HG03442 (cell line): ENCODE results near the gene HIPK1.
A peak's percentile ranks its signal among the peaks of the same experiment; 100 is the strongest.
"Not testable (repeated sequence)": the region's sequence is repeated elsewhere in the genome, so short reads cannot be mapped to it uniquely, and the experiment has no call there.

Experiments used
- ATAC-seq: cut with Tn5 transposase; IDR thresholded peaks from one replicate; pipeline ENCODE4 v1.9.1; 2021; ENCODE audit warnings: mild to moderate bottlenecking, moderate library complexity; ENCODE audit not compliant: unreplicated experiment

HIPK1 gene

DNA sequence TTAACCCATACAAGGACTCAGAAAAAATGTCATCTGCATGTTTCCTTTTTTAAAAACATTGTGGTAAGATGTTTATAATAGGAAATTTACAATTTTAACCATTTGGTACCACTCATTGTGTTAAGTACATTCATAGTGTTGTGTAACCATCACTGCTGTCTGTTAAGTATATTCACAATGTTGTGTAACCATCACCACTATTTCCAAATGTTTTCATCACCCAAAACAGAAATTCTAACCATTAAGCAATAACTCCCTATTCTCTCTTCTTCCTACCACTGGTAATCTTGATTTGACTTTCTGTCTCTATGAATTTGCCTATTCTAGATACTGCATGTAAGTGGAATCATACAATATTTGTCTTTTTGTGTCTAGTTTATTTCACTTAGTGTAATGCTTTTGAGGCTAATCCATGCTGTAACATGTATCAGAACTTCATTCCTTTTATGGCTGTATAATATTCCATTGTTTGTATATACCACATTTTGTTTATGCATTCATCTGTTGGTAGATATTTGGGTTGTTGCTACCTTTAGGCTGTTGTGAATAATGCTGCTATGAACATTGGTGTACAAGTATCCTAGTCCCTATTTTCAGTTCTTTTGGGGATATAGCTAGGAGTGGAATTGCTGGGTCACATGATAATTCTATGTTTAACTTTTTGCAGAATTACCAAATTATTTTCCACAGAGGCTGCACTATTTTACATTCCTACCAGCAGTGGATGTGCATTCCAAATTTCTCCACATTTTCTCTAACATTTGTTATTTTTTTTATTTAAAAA, 14.1 kb downstream of the HIPK1 start:
- no peak for ATAC-seq

DNA sequence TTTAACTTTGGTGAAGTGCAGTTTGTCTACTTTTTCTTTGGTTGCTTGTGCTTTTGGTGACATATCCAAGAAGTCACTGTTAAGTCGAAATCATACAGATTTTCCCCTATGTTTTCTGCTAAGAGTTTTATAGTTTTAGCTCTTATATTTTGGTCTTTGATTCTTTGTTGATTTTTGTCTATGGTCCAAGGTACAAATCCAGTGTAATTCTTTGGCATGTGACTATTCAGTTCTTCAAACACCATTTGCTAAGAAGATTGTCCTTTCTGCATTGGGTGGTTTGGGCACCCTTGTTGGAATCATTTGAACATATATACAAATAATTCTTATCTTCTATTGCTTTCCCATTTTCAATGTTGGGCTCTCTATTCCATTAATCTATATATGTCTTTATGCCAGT, 16.2 kb downstream of the HIPK1 start:
- ATAC-seq = no peak

DNA sequence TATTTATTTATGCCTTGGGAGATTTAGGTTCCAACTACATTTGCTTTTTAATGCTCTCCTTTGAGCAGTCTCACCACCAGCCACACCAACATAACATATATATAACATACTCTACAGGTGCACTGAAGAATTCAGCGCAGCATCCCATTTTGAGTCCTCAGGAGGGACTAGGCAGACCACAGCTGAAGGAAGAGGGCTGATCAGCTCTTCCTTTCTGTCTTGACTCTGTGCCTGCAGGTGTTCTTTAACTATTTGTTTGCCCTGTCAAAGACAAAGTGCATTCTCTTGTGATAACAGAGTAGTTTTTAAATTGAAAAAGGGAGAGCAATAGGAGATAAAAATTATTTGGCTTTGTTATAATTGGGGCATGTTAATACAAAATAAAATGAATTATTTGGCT, 17.0 kb downstream of the HIPK1 start:
- no peak for ATAC-seq

DNA sequence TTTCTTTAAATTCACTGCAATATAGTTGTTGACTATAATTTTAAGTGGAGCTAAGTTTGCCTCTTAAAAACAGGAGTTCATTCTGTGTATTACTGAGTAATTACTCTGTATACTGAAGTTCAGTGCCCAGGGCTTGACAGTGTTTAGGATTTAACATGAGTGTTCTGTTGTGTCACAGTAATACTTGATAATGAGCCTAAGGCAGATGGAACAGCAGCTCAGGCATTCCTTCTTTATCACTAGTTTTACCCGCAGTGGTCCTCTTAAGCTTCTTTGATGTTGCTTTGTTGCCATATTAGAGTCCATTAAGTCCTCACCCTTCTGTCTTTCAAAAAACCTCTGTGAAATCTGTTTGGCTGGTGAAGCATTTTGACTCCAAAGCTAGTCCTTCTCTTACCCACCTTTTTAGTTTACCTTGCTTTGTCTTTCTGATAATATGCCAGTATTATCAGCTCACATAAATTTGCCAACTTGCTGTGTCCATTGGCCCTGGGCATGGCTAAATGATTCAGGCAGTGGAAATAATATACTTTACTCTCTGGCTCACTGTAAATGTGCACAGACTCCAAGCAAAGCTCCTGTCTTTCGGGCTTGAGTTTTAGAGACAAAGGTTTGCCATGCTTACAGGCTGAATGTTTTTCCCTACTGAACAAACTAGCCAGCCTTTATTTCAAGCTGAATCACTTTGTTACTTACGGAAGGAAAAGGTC, 17.7 kb downstream of the HIPK1 start:
- ATAC-seq = no peak

DNA sequence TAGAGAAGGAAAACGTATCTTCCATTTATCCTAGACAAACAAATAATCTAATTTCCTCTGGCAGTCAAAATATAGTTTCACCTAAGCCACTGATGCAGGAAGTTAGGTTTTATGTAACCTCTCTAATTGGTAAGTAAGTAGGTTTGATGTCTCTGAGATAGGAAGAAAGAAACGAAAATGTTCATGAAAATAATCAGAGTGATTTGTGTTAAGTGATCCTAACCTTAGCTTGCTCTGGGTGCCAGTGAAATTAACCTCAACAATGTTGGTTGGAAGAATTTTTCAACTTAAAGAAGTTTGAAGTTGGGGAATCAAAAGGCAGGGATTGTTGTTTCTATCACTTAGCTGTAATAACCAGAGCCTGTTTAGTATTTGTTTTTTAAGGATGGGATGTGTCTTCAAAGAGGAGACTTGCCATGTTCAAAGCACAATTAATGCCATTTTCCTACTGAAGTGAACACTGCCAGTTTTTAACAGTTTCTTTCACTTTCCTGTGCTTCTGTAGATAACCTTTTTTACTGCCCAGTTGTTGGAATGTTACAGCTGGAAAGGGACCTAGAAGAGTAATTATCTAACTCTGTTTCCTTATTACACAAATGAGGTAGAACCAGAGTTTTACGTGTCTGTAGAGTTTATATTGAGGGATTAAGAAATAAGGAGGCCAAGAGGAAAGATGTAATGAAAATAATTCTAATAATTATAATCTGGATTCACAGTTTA, 18.4 kb downstream of the HIPK1 start:
- no peak for ATAC-seq

DNA sequence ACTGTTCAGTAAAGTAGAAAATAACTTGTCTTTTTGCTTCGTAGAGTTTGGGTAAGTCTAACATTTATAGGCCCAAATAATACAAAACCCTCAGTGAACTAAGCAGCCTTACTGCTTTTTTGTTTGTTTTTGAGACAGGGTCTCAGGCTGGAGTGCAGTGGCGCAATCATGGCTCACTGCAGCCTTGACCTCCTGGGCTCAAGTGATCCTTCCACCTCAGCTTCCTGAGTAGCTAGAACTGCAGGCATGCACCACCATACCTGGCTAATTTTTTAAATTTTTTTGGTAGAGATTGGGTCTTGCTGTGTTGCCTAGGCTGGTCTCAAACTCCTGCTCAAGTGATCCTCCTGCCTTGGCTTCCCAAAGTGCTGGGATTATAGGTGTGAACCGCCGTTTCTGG, 19.0 kb downstream of the HIPK1 start:
- not testable (repeated sequence) for ATAC-seq

DNA sequence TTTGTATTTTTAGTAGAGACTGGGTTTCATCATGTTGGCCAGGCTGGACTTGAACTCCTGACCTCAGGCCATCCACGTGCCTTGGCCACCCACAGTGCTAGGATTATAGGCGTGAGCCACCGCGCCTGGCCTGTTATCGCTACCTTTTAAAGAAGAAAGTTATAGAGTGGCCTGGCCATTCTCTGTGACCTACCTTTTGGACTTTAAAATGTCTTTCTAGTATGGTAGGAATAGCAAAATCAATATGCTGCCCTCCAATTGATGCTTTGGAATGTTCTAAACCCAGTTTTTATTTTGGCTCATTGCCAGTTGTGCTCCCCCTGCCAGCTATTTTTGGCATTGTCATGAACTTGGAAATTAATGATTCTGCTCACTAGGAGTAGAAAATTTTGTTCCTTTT, 19.9 kb downstream of the HIPK1 start:
- no peak for ATAC-seq

DNA sequence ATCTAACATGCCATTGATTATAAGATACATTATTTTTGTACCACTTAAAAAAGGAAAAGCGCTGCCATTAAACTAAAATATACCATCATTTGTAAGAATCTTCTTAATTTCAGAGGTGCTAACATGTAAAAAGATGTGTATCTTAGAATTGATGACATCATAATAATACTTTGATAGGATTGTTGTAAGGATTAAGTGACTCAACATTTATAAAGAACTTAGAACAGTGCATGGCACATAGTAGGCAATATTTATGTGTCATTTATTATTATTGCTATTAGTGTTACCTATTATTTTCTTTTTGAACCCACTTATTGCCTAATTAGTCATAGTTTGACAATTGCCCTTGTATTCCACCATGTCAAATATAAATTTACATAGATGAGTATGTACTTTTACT, 21.8 kb downstream of the HIPK1 start:
- no peak for ATAC-seq

DNA sequence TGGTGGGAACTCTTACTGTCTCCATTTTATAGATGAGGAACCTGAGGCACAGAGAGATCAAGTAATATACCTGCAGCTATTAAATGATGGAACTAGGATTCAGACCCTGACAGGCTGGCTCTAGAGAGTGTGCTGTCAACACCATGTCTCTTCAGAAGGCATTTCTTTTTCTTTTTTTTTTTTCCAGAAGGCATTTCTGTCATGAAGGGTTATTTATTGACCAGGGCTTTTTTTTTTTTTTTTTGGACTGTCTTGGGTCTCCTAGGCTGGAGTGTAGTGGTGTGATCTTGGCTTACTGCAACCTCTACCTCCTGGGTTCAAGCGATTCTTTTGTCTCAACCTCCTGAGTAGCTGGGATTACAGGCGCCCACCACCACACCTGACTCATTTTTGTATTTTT, 22.6 kb downstream of the HIPK1 start:
- ATAC-seq = no peak

DNA sequence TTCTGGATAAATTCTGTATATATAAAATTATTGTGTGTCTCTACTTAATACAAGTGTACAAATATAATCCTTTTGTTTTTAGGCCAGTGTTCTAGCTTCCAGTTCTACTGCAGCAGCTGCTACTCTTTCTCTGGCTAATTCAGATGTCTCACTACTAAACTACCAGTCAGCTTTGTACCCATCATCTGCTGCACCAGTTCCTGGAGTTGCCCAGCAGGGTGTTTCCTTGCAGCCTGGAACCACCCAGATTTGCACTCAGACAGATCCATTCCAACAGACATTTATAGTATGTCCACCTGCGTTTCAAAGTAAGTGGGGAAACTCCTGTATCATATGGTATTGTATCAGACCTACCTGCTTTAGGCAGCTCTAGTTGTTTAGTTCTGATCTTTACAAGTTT, 28.9 kb downstream of the HIPK1 start:
- no peak for ATAC-seq

DNA sequence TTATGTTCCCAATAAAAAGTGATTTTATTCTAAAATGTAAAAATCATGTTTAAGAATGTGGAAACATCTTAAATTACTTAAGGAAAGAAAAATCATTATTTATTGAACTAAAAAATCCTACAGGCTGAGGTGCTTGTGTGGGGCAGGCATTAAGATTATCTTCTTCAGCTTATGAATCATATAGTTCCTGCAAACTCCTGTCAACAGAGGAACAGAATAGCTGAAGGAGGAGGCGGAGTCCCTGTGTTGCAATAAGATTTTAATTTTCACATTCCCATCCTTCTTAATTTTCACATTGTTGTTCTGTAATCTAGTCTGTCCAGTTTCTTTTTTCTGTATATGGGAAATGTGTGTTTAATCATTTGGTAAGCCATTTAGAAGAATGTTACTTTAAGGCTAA, 29.6 kb downstream of the HIPK1 start:
- no peak for ATAC-seq

DNA sequence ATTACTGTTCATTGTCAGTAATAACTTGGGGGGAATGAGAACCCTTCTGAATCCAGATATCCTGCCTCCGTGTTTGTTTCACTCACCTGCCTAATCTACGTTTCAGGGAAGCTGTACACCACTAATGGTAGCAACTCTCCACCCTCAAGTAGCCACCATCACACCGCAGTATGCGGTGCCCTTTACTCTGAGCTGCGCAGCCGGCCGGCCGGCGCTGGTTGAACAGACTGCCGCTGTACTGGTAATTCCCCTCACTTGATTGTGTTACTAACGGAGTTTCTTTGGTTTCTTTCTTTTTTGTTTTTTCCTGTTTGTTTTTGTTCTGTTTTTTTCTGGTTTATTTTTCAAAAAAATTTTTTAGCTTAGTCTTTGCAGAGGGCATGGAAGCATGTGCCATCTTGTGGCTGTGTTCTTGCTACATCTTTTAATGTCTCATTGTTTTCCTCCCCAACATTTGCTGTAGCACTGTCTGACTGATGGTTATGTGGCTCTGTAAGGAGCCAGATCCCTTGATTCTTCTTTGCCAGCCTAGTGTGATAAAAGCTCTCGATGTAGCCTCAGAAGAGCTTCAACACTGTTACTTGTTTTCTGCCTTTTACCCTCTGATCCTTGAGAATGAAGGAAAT, 34.3 kb downstream of the HIPK1 start:
- ATAC-seq = no peak

DNA sequence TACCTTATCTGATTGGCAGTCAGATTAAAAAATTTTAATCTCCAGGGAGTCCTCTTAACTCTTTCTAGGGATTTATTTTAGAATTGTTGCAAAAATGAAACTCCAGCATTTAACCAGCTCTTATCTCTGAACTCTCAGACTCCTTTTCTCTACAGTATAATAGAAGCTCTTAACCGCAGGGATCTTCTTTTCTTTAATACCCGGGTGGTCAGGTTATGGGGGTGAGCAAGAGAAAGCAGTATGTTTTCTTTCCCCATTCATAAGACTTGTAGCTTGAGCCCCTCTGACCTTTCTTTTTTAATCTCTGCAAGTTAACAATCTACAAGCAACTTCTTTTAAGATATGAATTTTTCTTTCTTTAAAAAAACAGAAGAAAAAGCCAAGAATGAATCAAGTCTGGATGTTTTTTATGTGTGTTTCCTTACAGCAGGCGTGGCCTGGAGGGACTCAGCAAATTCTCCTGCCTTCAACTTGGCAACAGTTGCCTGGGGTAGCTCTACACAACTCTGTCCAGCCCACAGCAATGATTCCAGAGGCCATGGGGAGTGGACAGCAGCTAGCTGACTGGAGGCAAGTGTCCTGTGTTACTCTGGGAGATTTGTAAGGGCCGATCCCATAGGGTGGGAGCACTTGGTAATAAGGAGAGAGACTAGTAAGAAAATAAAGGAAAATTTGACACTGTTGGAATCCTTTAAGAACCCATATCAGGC, 36.7 kb downstream of the HIPK1 start:
- ATAC-seq = no peak

DNA sequence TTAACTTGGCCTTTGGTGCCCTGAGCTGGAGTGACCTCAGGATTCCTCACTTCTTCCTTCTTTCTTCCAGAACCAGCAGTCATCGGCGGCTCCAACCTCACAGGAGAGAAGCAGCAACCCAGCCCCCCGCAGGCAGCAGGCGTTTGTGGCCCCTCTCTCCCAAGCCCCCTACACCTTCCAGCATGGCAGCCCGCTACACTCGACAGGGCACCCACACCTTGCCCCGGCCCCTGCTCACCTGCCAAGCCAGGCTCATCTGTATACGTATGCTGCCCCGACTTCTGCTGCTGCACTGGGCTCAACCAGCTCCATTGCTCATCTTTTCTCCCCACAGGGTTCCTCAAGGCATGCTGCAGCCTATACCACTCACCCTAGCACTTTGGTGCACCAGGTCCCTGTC, 43.8 kb downstream of the HIPK1 start:
- ATAC-seq = no peak

DNA sequence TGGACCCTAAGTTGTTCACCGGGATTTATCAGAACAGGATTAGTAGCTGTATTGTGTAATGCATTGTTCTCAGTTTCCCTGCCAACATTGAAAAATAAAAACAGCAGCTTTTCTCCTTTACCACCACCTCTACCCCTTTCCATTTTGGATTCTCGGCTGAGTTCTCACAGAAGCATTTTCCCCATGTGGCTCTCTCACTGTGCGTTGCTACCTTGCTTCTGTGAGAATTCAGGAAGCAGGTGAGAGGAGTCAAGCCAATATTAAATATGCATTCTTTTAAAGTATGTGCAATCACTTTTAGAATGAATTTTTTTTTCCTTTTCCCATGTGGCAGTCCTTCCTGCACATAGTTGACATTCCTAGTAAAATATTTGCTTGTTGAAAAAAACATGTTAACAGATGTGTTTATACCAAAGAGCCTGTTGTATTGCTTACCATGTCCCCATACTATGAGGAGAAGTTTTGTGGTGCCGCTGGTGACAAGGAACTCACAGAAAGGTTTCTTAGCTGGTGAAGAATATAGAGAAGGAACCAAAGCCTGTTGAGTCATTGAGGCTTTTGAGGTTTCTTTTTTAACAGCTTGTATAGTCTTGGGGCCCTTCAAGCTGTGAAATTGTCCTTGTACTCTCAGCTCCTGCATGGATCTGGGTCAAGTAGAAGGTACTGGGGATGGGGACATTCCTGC, 46.2 kb downstream of the HIPK1 start:
- peak; percentile 36 for ATAC-seq

DNA sequence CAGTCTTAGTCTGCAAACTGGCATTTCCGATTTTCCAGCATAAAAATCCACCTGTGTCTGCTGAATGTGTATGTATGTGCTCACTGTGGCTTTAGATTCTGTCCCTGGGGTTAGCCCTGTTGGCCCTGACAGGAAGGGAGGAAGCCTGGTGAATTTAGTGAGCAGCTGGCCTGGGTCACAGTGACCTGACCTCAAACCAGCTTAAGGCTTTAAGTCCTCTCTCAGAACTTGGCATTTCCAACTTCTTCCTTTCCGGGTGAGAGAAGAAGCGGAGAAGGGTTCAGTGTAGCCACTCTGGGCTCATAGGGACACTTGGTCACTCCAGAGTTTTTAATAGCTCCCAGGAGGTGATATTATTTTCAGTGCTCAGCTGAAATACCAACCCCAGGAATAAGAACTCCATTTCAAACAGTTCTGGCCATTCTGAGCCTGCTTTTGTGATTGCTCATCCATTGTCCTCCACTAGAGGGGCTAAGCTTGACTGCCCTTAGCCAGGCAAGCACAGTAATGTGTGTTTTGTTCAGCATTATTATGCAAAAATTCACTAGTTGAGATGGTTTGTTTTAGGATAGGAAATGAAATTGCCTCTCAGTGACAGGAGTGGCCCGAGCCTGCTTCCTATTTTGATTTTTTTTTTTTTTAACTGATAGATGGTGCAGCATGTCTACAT, 47.6 kb downstream of the HIPK1 start:
- peak; percentile 40 for ATAC-seq

DNA sequence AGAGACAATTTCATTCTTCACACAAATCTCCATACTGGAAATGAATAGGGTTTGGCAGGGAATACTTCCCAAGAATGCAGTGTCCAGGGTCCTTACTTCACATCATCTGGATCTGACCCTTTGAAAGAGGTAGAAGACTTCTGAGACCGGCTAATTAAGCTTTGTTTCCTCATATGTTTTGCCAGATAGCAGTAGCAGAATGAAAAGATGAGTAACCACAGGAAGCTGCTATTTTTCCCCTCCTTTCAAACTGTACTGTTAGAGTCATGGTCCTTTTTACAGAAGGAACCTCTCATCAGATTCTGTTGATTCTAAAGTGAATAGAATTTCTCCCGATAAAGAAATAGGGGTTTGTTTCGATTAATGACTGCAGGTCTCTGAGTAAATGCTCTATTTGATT, 48.8 kb downstream of the HIPK1 start:
- ATAC-seq = no peak

DNA sequence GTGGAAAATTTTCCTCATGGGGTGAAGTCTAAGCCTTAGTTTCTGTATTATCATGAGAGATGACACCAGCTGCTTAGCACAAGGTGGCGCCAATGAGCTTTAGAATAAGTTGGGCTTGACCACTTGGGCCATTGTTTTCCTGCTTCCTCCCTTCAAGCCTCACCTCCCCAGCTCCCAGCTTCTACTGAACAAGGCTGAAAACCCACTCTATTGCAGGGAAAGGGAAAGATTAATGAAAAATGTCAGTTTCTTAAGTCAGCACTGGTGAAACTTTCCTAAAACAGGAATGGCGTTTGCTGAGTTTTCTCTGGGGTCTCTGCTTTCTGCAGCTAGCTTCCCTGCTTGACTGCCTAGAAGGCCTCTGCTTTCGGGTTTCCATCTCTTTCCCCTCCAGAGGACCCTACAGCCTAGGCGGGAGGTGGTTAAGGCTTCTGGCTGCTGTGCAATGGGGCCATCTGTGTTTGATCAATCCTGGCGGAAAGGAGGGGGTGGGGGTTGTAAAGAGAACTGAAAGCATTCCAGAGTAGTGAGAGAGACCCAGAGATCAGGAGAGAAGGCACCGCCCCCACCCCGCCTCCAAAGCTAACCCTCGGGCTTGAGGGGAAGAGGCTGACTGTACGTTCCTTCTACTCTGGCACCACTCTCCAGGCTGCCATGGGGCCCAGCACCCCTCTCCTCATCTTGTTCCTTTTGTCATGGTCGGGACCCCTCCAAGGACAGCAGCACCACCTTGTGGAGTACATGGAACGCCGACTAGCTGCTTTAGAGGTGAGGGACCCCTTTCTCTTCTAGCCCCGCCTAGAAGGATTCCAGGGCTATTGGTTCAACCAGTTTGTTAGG, 50.0 kb downstream of the HIPK1 start, which contains the start of gene OLFML3:
Gene OLFML3 (plus strand): TSS at position 612 of the 840 bp plus-strand sequence. CDS start 43 bp downstream, at position 655.
- no peak for ATAC-seq

DNA sequence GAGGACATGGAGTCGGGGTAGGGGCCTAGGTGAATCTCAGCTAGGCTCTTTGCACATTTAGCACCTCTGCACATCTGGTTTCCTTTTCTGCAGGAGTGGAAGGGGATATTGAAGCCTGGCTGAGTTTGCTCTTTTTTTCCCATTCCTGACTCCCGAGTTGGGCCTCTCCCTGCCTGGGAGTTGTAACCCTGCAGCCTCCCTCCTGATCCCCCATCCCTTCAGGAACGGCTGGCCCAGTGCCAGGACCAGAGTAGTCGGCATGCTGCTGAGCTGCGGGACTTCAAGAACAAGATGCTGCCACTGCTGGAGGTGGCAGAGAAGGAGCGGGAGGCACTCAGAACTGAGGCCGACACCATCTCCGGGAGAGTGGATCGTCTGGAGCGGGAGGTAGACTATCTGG, 51.0 kb downstream of the HIPK1 start:
- no peak for ATAC-seq
